Endothelial cell (in vitro differentiated cells): ENCODE measurements around the gene GAK. TPM values are rescaled to one million over a fixed set of nuclear protein-coding genes. Genes with fewer than 3 reads are reported as not detected.
A peak's percentile ranks its signal among the peaks of the same experiment; 100 is the strongest.

ENCODE experiments used
- DNase-seq: peaks from one replicate; pipeline ENCODE4 v3.0.0; 2021; ENCODE audit warnings: low spot score
- H3K27ac Mint-ChIP-seq: one replicate; pipeline ENCODE4 v1.8.0; 2021; ENCODE audit warnings: mixed read lengths, inconsistent platforms; ENCODE audit not compliant: unreplicated experiment
- H3K27me3 Mint-ChIP-seq: one replicate; pipeline ENCODE4 v1.8.0; 2021; ENCODE audit warnings: mild to moderate bottlenecking, moderate library complexity, mixed read lengths, inconsistent platforms; ENCODE audit not compliant: unreplicated experiment
- H3K36me3 Mint-ChIP-seq: one replicate; pipeline ENCODE4 v1.8.0; 2021; ENCODE audit warnings: mild to moderate bottlenecking, low read depth, mixed read lengths, inconsistent platforms; ENCODE audit not compliant: unreplicated experiment
- H3K4me1 Mint-ChIP-seq: one replicate; pipeline ENCODE4 v1.8.0; 2021; ENCODE audit warnings: mild to moderate bottlenecking, mixed read lengths, inconsistent platforms; ENCODE audit not compliant: unreplicated experiment
- H3K4me3 Mint-ChIP-seq: one replicate; pipeline ENCODE4 v1.8.0; 2021; ENCODE audit warnings: mild to moderate bottlenecking, mixed read lengths, inconsistent platforms; ENCODE audit not compliant: unreplicated experiment
- H3K9me3 Mint-ChIP-seq: one replicate; pipeline ENCODE4 v1.8.0; 2021; ENCODE audit warnings: mixed read lengths, inconsistent platforms; ENCODE audit not compliant: unreplicated experiment
- total RNA-seq: library from RNA; stranded (reverse); fragmentation: NEBNext Ultra II Directional; extraction: Animal tissue kit (Norgen Biotek cat#: 25700); gene quantifications from one replicate; pipeline ENCODE4 v1.2.1, GENCODE V29; 2021; ENCODE audit not compliant: unreplicated experiment
- TF ChIP-seq, protein P1 (sequence below): fragments of 200-600 bp; sonication (generic); IDR thresholded peaks from one replicate; pipeline ENCODE4 v1.5.0; 2021; ENCODE audit warnings: antibody characterized with exemption; ENCODE audit not compliant: unreplicated experiment

GAK gene
- total RNA-seq, 1 donor from 2014 or later: 112 TPM

DNA sequence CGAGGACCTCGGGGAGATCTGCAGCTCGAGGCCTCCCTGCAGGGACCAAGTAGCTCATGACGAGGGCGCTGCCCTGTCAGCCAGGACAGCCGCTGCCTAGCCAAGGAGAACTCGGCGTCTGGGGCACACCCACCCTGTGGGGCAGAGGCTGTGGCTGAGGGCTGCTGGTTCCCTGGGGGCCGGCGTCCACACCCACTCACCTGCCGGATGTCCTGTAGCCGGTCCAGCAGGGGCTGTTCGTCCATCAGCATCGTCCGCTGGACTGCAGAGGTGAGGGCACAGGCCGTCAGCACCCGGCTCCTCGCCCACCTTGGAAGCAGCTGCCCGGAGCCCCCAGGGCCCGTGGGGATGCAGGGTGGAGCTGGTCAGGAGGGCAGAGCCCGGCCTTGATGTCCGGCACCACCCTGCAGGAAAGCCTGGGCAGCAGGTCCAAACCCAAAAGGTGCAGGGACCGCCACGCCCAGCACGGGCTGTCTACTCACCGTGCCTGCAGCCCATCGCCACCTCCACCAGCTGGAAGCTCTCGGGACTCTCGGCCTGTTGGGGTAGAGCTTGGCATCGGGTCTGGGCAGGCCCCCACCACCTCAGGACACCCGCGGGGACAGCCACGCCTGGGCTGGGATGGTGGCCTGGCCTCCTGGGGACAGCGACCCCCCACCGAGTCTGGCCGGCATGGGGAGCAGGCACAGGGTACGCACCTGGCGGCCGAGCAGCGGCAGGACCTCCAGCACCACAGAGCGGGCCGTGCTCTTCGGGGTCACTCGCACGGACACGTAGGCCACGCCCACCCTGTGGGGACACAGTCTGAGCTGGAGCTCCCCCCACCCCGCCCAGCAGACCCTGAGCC is 34.4 kb upstream of the GAK start:
- Mint-ChIP-seq H3K27me3 (peaks cover 22% of the 10 kb centered on the region), H3K9me3 (no peaks in the 10 kb centered on the region), H3K36me3 (peaks cover 3% of the 10 kb centered on the region), H3K27ac (no peak overlapping the region), H3K4me1 (no peaks in the 10 kb centered on the region), H3K4me3 (no peak overlapping the region)
- TF ChIP-seq, protein P1, sequence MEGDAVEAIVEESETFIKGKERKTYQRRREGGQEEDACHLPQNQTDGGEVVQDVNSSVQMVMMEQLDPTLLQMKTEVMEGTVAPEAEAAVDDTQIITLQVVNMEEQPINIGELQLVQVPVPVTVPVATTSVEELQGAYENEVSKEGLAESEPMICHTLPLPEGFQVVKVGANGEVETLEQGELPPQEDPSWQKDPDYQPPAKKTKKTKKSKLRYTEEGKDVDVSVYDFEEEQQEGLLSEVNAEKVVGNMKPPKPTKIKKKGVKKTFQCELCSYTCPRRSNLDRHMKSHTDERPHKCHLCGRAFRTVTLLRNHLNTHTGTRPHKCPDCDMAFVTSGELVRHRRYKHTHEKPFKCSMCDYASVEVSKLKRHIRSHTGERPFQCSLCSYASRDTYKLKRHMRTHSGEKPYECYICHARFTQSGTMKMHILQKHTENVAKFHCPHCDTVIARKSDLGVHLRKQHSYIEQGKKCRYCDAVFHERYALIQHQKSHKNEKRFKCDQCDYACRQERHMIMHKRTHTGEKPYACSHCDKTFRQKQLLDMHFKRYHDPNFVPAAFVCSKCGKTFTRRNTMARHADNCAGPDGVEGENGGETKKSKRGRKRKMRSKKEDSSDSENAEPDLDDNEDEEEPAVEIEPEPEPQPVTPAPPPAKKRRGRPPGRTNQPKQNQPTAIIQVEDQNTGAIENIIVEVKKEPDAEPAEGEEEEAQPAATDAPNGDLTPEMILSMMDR: no peak
- no peak for DNase-seq

DNA sequence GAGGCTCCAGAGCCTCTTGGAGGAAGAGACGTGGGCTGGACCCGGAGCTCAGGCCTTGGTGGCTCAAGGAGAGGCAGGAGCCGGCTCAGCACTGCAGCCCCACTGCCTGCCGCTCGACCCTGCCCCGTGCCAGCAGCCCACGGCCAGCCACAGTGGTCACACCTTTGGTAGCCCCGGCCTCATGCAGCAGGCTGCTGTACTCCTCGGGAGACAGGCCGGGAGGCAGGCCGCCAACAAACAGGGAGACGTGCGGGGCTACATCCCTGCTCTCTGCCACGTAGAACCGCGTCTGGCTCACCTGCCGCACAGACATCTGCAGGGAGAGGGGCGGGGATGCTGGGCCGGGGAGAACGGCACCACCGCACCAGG is 33.6 kb upstream of the GAK start:
- no peaks in the 10 kb centered on the region for H3K9me3 Mint-ChIP-seq
- peak overlapping the region; percentile 69 for H3K4me3 Mint-ChIP-seq
- H3K27me3 Mint-ChIP-seq: peaks cover 21% of the 10 kb centered on the region
- H3K4me1 Mint-ChIP-seq: no peaks in the 10 kb centered on the region
- TF ChIP-seq, protein P1: no peak
- DNase-seq: no peak
- no peak overlapping the region for H3K27ac Mint-ChIP-seq
- peaks cover 3% of the 10 kb centered on the region for H3K36me3 Mint-ChIP-seq

DNA sequence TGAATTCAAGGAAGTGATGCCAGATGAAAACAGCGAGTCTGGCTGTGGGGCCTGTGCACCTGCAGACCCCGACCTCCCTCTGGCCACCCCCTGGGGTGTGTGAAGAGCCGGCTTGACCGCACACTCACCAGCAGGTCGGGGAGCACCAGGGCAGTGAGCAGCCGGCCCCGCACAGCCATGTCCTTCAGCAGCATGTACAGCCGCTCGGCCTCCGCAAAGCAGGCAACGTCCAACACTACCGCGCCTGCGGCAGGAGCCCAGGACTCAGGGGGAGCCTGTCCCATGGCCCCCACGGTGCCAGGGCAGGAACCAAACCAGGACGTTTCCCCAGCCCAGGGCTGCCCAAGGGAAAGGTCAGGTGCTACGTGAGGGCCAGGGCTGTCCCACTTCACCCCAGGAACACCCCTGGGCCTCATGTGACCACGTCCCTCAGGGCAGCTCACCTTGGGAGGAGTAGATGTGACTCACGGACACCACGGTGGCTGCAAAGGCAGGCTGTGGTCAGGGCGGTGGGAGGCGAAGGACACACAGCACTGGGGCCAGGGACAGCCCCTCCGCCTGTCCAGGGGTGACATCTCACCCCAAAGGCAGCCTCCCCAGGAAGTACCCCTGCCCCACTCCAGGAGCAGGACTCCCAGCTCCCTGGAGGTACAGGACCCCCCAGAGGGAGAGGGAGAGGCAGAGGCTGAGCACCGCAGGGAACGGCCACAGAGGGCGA is 33.1 kb upstream of the GAK start:
- no peaks in the 10 kb centered on the region for H3K4me1 Mint-ChIP-seq
- peaks cover 17% of the 10 kb centered on the region for H3K27me3 Mint-ChIP-seq
- TF ChIP-seq, protein P1: no peak
- H3K9me3 Mint-ChIP-seq: no peaks in the 10 kb centered on the region
- H3K27ac Mint-ChIP-seq: no peak overlapping the region
- peaks cover 3% of the 10 kb centered on the region for H3K36me3 Mint-ChIP-seq
- no peak for DNase-seq
- H3K4me3 Mint-ChIP-seq: no peak overlapping the region

DNA sequence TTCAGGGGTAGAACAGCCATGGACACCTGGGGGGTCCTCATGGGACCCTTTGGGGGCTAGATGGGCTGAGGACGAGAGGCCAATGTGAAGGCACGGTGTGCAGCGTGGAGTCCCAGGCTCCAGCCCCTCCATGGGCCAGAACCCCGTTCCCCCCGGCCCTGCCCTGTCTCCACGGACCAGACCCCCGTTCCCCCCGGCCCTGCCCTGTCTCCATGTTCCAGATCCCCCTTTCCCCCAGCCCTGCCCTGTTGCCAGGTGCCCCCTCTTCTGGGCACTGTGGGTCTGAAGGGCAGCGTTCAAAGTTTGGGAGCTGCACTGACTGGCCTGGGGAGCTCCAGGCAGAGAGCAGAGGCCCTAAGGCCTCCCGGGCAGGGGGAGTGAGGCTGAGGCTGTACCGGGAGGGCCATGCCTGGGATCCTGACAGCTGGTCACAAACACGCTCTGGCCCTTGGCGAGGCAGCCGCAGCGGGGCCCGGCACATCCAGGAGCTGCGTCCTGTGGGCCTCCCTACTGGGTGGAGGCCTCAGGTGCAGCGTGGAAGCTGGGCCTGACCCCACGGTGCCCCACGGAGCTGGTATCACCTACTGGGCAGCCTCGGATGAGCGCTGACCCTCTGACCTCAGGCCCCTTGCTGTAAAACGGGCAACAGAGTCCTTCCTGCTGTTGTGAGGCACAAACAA is 32.4 kb upstream of the GAK start:
- Mint-ChIP-seq H3K9me3 (no peaks in the 10 kb centered on the region), H3K4me1 (no peaks in the 10 kb centered on the region), H3K27me3 (peaks cover 13% of the 10 kb centered on the region), H3K4me3 (no peak overlapping the region), H3K27ac (no peak overlapping the region), H3K36me3 (peaks cover 3% of the 10 kb centered on the region)
- TF ChIP-seq, protein P1: no peak
- DNase-seq: no peak
